NCI-H774 (cell line): ENCODE results near the gene TSPAN5.

ENCODE experiments used
- DNase-seq: peaks from one replicate; lab custom pipeline; 2025; lab: John Stamatoyannopoulos, UW

TSPAN5 gene

DNA sequence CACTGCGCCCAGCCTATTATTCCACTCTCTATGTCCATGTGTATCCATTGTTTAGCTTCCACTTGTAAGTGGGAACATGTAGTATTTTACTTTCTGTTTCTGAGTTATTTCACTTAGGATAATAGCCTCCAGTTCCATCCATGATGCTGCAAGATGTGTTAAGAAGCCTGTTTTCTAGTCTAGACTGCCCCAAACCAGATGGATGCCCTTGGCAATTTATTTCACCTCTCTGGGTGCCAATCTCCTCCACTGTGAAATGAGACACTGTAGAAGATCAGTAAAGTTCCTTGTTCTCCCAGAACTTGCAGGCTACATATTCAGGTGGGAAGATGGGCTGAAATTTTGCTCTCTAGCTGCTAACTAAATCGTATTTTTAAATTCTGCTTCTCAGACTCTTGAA is 72.8 kb downstream of the TSPAN5 start:
- DNase-seq = no peak

DNA sequence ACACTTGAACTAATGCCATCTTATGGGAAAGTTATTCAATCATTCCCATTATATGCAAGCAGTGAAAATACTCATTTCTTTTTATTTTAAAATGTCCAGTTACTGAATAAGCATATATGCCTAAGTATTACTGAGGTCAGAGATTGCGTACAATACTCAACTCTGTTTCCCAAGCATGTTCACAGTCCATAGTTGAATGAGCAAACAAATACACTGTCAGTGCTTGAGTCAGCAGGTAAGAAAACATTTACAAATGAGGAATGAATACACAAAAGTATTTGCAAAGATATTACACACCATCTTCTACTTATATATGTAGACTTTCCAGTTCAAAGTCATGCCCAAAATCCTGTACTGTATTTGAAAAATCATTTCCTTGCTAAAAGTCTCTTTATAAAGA is 74.1 kb downstream of the TSPAN5 start:
- DNase-seq = no peak

DNA sequence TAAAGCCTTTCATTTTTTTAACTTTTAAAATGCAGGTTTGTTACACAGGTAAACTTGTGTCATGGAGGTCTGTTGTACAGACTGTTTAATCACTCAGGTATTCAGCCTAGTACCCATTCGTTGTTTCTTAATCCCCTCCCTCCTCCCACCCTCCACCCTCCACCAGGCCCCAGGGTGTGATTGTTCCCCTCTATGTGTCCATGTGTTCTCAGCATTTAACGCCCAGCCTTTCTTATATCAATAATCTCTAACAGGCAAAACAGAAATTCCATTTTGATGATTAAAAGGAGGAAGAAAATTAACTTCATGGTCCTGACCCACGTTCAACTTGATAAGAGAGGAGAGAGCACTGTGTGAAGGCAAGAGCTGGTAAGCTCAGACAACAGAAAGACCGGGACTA is 75.1 kb downstream of the TSPAN5 start:
- DNase-seq = no peak

DNA sequence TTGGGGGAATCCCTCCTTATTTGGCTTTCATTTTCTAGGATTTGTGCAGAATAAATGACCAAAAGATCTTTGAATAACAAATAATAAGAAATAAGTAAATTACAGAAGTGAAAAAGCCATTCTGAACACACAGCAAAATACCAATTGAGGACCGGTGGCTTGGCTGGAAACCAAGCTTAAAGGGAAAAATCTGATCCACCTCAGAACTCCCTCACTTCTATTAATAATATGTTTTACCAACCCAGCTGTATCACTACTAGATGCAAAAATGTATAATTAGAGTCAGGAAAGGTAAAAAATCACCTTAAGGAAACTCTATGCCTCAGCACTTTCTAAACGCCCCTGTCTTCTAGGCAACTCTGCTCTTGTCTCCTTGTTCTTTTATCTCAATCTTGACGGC is 77.3 kb downstream of the TSPAN5 start:
- no peak for DNase-seq

- DNase-seq = no peak
These were observed 80.5 kb downstream of the TSPAN5 start for GRCh38 chr4:98577956-98578355.

GRCh38 chr4:98574816-98575215 is 83.6 kb downstream of the TSPAN5 start:
- no peak for DNase-seq

- no peak for DNase-seq
These were observed 84.6 kb downstream of the TSPAN5 start for GRCh38 chr4:98573791-98574190.

- DNase-seq = peak; percentile 29
These were observed 85.7 kb downstream of the TSPAN5 start for GRCh38 chr4:98572697-98573096.

DNA sequence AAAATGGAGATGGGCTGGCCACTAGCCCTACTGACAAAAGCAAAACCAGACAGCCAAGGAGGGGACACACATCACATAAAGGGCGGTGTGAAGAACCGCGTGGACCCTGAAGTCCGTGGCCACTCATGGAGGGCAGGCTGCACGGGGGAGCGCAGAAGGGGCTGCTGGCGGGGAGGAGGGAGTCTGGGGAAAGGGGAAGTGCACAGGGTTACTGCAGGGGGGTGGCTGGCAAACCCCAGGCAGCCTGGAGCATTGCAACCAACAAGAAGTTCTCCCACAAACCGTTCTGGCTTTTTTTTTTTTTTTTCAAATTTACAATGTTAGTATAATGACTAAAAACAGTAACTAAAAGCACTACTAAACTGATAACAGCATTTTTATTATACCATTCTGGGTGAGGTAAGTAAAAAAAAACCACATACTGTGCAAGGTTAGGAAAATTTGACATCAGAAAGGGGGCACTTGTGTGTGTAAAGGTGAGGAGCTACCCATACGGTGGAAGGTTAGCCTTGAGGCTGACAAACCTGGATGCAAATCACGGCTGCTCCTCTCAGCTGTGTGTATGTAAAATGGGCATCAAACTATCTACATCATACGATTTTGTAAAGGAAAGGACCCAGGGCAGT is 87.1 kb downstream of the TSPAN5 start:
- no peak for DNase-seq

- DNase-seq = no peak
These were observed 88.1 kb downstream of the TSPAN5 start for GRCh38 chr4:98570151-98570797.

- no peak for DNase-seq
These were observed 89.3 kb downstream of the TSPAN5 start for GRCh38 chr4:98568941-98569663.

GRCh38 chr4:98567611-98568010 is 90.8 kb downstream of the TSPAN5 start:
- no peak for DNase-seq

DNA sequence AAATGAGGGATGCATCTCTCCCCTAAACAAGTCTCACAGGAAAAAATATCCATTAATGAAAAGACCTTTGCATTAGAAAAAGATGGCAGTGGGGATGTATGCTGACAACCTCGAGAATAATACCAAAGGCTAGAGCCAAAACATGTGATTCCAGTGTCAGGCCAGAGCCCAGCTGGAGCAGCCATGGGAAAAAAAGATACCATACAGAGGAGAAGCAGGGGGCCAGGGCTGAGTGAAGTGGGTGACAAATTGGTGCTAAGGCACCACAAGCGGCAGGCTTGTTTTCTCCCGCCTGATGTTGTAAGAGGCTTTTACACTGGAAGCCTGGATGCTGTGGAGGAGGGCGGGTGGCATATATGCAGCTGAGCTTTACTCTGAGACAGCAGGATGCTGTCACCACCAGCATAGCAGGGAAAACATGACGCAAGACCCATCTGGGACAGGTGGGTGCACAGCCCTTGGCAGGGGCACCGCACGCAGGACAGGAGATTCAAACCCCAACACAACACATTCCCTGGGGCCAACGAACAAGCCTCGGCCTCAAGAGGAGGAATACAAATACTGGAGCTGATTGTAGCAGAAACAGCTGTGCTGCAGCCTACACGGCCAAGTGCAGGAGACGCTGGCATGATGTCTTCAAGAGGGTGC is 91.9 kb downstream of the TSPAN5 start:
- no peak for DNase-seq

DNA sequence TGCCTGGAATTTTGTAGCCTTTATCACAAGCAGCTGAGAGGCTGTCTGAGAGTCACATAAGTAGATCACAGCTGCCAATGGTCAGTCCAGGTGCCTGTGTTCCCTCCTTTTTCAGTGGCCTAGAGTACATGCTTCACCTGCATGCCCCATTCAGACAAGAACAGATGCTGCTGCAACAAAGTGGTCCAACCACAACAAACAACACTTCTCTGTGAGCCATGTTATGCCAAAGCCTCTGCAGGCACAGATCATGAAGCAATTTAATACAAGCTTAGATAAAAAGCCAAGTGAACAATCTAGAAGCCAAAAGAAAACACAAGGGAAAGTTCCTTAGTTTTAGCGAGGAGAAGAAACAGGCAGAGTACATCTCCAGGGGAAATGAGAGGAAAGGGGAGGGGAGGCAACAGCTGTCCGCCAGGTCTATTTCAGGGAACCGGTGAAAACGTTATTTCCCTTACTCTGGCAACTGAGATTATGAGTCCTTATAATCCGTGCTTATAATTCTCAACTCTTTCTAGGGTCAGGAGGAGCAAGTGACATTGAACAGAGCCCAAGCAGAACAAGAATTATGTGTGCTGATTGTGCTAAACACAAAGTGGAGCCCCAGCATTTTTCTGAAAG is 92.6 kb downstream of the TSPAN5 start:
- peak; percentile 30 for DNase-seq

- no peak for DNase-seq
These were observed 93.6 kb downstream of the TSPAN5 start for GRCh38 chr4:98564852-98565251.

DNA sequence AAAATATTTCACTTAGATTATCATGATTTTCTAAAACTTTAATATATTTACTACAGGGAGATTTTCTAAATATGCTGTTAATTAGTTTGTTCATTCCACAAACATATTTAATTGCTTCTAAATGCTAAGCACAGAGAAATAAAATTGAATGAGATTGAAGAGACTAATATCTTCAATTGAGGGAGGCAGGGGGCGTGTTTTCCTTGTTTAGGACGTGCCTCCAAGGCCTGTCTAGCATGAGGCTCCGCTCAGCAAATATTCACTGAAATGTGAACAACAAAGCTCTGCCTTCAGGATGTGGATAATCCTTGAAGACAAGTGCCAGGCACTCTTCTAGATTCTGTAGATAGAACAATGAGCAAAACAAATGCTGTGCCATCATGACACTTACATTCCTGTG is 98.1 kb downstream of the TSPAN5 start:
- DNase-seq = no peak

DNA sequence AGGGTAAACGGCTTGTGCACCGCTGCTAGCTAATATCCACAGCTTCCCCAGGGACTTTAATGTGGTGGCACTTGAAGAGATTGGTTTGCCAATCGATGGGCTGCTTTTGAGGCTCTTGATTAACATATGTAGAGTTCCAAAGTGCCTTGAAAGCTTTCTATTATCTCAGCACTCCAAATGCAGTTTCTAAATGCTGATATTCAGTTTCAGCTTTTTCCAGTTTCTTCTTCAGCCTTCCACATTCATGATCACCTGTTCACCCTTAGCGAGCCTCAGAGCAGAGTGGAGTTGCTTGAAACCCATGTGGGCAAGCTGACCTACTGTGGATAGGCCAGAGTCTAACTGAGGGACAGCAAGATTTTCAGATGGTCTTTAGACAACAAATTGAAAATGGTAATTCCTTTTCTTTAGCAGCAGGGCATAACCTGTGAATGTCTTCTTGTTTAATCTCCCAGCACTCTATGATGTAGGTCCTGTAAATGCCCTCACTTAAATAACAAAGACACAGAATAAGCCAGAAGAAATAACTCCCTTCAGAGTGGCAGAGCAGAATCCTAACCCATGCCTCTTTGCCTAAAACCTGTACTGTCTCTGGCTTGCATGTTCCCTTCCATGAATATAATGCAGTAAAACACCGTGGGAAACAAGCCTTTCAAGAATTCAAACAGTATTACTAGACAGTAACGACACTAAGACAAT is 99.8 kb downstream of the TSPAN5 start:
- DNase-seq = no peak

GRCh38 chr4:98557194-98557892 is 101.1 kb downstream of the TSPAN5 start:
- no peak for DNase-seq

DNA sequence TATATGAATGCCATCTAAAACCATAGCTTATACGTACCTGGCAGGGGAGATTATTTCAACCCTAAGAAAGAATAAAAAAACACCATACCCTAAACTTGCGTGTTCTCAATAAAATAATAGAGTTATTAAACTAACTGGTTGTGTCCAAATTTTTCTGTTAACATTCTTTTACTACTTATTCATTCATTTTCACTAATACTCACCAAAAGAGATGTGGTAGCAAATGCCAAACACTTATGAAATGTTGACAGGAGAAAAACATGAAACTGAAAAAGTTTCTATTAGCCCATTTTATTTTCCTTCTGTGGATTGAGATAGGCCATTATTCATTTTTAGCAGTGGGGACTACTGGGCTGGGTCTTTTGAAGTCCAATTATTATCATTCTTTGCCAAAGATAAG is 102.0 kb downstream of the TSPAN5 start:
- DNase-seq = no peak

DNA sequence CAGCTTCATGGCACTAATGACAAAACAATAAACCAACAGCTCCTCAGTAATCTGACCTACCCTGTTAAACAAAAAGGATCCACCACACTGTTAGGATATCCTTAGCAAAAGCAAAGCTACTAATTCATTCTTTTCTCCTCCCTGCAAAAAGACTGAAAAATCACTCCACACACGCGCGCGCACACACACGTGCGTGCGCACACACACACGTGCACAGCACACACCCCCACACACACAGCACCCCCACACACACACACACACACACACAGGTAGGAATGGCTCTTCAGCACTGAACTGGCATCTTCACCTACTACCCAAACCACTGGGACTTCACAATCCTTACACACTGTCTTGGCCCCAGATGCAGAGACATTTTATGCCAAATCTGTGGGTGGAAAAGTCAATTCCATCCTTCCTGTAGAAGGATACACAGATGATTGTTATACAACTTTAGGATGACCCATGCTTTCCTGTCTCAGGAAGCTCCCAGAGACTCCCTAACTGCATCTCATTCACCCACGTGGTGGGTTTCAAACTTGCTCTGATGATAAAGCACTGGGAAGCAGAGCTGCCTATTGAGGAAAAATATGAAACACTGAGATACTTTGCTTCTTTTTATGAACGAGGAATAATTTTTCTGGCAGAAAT is 102.5 kb downstream of the TSPAN5 start:
- DNase-seq = no peak
